ENCODE measurements around the gene A1CF.
"Not testable (repeated sequence)": the region's sequence is repeated elsewhere in the genome, so short reads cannot be mapped to it uniquely, and the experiment has no call there.

The A1CF gene

GRCh38 chr10:50837095-50837494 is 48.3 kb downstream of the A1CF start:
- H3K27me3 Mint-ChIP-seq = peaks cover 29% of the 10 kb centered on the region
- no peaks in the 10 kb centered on the region for H3K9me3 Mint-ChIP-seq
- no peak overlapping the region for H3K4me3 Mint-ChIP-seq
- DNase-seq = no peak
- no peak overlapping the region for H3K27ac Mint-ChIP-seq
- H3K4me1 Mint-ChIP-seq = no peaks in the 10 kb centered on the region
- ATAC-seq = no peak

- Mint-ChIP-seq H3K4me1 (no peaks in the 10 kb centered on the region), H3K27ac (no peak overlapping the region), H3K9me3 (no peaks in the 10 kb centered on the region), H3K27me3 (peaks cover 52% of the 10 kb centered on the region), H3K4me3 (no peak overlapping the region)
- ATAC-seq (no peak), DNase-seq (no peak)
Measured at GRCh38 chr10:50832171-50832751, 53.2 kb downstream of the A1CF start.

DNA sequence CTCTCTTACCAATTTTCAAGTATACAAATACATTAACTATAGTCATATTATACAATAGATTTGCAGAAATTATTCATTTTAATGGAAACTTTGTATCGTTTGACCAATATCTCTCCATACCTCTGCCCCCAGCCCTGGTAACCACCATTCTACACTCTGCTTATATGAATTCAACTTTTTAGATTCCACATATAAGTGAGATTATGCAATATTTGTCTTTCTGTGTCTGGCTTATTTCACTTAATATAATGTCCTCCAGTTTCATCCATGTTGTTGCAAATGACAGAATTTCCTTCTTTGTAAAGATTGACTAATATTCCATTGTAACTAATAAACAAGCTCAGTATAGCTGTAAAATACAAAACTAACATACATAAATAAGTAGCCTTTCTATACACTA is 55.4 kb downstream of the A1CF start:
- Mint-ChIP-seq H3K4me1 (no peaks in the 10 kb centered on the region), H3K9me3 (no peaks in the 10 kb centered on the region), H3K4me3 (no peak overlapping the region), H3K27ac (no peak overlapping the region), H3K27me3 (peaks cover 53% of the 10 kb centered on the region)
- no peak for DNase-seq
- ATAC-seq = no peak

GRCh38 chr10:50824782-50825181 is 60.6 kb downstream of the A1CF start:
- Mint-ChIP-seq H3K27me3 (peaks cover 29% of the 10 kb centered on the region), H3K27ac (no peak overlapping the region), H3K4me1 (no peaks in the 10 kb centered on the region), H3K4me3 (no peak overlapping the region), H3K9me3 (no peaks in the 10 kb centered on the region)
- DNase-seq = no peak
- no peak for ATAC-seq

DNA sequence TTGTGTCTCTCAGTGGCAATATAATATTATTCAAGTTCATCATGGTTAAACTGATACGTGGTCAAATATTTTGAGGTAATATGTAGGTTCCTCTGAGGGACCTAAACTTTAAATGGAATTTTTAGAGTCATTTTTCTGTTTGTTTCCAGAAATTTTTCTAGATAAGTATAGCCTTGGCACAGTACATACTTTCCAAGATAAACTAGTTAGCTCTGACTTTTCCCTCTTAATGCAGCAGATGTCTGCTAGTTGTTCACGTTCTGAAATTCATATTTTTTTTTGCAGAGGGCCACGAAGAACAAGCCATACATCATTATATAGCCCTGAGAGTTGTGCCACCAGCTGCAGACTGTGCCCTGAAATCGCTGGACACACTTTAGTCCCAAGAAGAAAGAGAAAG is 61.6 kb downstream of the A1CF start:
- H3K4me3 Mint-ChIP-seq = no peak overlapping the region
- no peak for ATAC-seq
- H3K27me3 Mint-ChIP-seq = peaks cover 21% of the 10 kb centered on the region

DNA sequence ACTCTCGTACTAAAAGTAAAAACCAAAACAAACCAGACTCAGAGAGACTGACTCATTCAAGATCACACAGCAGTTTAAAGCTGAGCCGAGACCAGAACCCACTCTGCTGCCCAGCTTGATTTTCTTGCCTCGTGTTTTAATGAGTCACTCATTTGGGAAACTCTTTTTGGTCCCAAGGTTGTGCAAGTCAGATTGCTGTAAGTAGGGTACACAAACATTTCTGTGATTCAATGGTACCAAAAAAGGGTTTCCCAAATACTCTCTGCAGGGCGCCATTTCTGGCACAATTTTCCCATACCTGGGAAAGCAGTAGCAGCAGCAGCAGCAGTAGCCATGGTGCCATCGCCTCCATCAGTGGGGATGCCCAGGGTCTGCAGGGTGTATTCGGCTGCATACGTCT is 75.8 kb downstream of the A1CF start:
- H3K27ac Mint-ChIP-seq = no peak overlapping the region
- no peak for ATAC-seq

More for the DNA sequence above, 61.6 kb downstream of the A1CF start:
- H3K9me3 Mint-ChIP-seq = no peaks in the 10 kb centered on the region
- no peak overlapping the region for H3K27ac Mint-ChIP-seq
- DNase-seq = no peak
- H3K4me1 Mint-ChIP-seq = no peaks in the 10 kb centered on the region

GRCh38 chr10:50807851-50808776 is 77.3 kb downstream of the A1CF start:
- Mint-ChIP-seq H3K4me3 (no peak overlapping the region), H3K4me1 (no peaks in the 10 kb centered on the region), H3K9me3 (no peaks in the 10 kb centered on the region), H3K27ac (no peak overlapping the region), H3K27me3 (no peaks in the 10 kb centered on the region)
- no peak for DNase-seq
- ATAC-seq = no peak

More for the DNA sequence above, 75.8 kb downstream of the A1CF start:
- Mint-ChIP-seq H3K4me1 (no peaks in the 10 kb centered on the region), H3K4me3 (no peak overlapping the region), H3K9me3 (no peaks in the 10 kb centered on the region), H3K27me3 (no peaks in the 10 kb centered on the region)
- no peak for DNase-seq

DNA sequence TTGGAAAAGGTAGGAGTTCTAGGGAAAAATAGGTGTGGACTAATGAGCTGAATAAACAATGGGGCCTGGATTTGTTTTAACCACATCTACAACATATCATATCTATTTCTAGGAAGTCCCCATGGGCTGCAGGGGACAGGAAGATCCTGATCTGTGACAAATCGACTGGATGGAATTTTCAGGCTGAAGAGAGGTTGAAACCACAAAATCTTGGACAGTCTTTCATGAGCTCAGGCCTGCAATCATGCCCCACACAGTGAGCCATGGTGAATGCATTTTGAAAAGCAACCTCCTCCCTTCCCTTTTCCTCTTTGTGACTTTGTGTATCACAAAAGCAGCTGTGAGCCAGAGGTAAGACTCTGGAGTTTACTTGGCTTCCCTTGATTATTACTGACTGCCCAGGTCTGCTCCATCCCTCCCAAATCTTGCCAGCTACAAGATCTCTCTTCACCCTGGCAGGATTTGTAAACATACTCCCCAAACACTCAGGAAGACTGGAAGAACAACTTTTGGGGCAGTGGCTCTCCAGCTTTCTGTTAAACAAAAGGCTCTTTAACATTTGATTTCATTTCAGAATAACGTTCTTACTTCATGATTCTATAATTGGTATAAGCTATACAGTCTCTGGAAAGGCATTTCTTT is 79.3 kb downstream of the A1CF start:
- no peaks in the 10 kb centered on the region for H3K27me3 Mint-ChIP-seq
- no peaks in the 10 kb centered on the region for H3K9me3 Mint-ChIP-seq
- H3K4me3 Mint-ChIP-seq = no peak overlapping the region
- ATAC-seq = no peak
- H3K4me1 Mint-ChIP-seq = no peaks in the 10 kb centered on the region
- no peak for DNase-seq
- peak overlapping the region in 1 of 2 donors; percentile 72 for H3K27ac Mint-ChIP-seq

- no peak for ATAC-seq
- Mint-ChIP-seq H3K27ac (no peak overlapping the region), H3K27me3 (peaks cover 6% of the 10 kb centered on the region), H3K9me3 (no peaks in the 10 kb centered on the region), H3K4me1 (no peaks in the 10 kb centered on the region), H3K4me3 (no peak overlapping the region)
- DNase-seq = no peak
Measured at GRCh38 chr10:50799595-50799994, 85.8 kb downstream of the A1CF start.

DNA sequence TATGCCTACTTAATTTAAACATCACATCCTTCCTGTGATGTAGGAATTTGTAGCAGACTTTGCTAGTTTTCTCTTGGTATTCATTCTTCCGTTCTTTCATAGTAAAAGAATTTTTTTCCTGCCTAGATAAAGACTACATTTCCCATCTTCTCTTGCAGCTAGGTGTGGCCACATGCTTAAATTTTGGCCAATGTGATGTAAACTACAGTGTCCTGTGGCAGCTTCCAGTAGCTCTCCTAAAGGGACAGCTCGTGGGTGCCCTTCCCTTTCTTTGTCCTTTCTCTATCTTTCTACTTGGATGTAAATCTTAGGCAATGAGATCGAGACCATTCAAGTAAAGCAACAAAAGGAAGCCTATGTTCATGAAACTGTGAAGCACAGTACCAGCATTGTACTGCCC is 87.1 kb downstream of the A1CF start:
- no peaks in the 10 kb centered on the region for H3K9me3 Mint-ChIP-seq
- H3K27ac Mint-ChIP-seq = no peak overlapping the region
- peaks cover 6% of the 10 kb centered on the region for H3K27me3 Mint-ChIP-seq
- DNase-seq (no peak), ATAC-seq (no peak)
- H3K4me3 Mint-ChIP-seq = no peak overlapping the region
- no peaks in the 10 kb centered on the region for H3K4me1 Mint-ChIP-seq

GRCh38 chr10:50796693-50797092 is 88.7 kb downstream of the A1CF start:
- no peak overlapping the region for H3K4me3 Mint-ChIP-seq
- ATAC-seq (no peak), DNase-seq (no peak)
- H3K27ac Mint-ChIP-seq = no peak overlapping the region
- peaks cover 6% of the 10 kb centered on the region for H3K27me3 Mint-ChIP-seq
- H3K4me1 Mint-ChIP-seq = no peaks in the 10 kb centered on the region
- no peaks in the 10 kb centered on the region for H3K9me3 Mint-ChIP-seq

- Mint-ChIP-seq H3K4me3 (no peak overlapping the region), H3K27ac (no peak overlapping the region), H3K27me3 (peaks cover 6% of the 10 kb centered on the region), H3K4me1 (no peaks in the 10 kb centered on the region), H3K9me3 (no peaks in the 10 kb centered on the region)
- ATAC-seq = no peak
- DNase-seq = no peak
Measured at GRCh38 chr10:50794490-50794889, 90.9 kb downstream of the A1CF start.

DNA sequence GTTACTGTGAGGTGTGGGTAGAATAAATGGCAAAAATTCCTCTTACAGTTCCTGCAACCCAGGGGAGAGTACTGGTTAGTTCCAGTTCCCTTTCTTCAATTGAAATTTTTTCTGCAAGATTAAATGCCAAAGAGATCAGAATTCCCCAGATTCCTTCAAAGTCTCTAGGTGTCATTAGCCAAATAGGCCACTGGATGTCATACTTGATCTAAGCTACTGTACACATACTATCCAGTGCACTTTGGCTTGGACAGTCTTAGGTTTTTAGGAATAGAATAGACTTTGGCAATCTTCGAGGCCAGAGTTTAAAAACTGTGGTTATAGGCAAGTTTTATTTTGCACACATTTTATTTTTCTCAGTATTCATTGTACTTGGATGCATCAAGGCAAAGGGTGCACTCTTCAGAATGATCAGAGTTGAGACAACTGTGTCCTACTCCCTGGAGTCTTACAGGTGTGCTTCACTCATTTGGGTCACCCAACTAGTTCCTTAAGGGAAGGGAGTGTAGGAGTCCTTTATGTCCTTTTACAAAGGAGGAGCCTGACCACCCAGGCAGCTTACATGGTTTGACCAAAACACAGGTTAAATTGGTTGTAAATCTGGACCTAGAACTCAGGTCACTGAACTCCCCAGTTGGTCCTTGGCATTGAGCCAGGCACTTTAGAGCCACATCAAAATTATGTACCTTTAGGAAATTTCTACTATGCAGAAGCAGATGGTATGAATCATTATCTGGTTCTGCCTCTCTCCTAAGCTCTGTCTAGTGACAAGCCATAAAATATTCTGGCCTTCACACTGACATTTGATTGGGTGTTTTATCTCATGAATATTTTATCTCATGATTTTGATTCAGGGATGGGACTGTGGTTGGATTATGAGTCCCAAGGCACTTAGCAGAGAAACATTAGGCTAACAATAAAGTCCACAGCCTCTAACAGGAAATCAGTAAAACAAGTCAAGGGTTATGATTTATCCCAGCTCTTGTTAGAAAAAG is 96.2 kb downstream of the A1CF start:
- Mint-ChIP-seq H3K27ac (no peak overlapping the region), H3K9me3 (peaks cover 7 to 11% of the 10 kb centered on the region in 2 donors), H3K27me3 (no peaks in the 10 kb centered on the region), H3K4me1 (peaks cover 7% of the 10 kb centered on the region), H3K4me3 (no peak overlapping the region)
- no peak for DNase-seq
- ATAC-seq = no peak

DNA sequence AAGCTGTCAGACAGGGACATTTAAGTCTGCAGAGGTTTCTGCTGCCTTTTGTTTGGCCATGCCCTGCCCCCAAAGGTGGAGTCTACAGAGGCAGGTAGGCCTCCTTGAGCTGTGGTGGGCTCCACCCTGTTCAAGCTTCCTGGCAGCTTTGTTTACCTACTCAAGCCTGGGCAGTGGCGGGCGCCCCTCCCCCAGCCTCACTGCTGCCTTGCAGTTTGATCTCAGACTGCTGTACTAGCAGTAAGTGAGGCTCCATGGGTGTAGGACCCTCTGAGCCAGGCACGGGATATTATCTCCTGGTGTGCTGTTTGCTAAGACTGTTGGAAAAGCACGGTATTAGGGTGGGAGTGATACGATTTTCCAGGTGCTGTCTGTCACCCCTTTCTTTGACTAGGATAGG is 97.5 kb downstream of the A1CF start:
- not testable (repeated sequence) for H3K27ac Mint-ChIP-seq, H3K4me1 Mint-ChIP-seq, ATAC-seq, H3K4me3 Mint-ChIP-seq, DNase-seq, H3K27me3 Mint-ChIP-seq
- peaks cover 7 to 11% of the 10 kb centered on the region in 2 donors for H3K9me3 Mint-ChIP-seq

DNA sequence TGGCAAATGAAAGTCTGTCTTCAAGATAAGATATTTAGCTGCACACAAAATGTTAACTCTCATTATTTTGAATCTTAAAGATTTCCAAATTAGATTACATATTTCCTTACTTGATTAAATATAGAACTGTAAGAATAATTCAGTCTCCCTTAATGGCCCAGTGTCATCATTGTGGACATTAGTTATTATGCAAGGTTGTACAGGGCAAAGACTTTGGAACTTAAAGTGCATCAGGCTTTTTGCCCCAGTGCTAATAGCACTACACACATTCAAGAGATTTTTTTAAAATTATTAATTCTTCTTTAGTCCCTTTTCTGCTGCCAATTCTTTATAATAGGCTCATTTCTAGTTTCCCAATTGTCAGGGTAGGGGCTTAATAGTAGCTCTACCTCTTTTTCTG is 103.4 kb downstream of the A1CF start:
- H3K9me3 Mint-ChIP-seq, H3K4me3 Mint-ChIP-seq, DNase-seq, H3K27me3 Mint-ChIP-seq, ATAC-seq, H3K27ac Mint-ChIP-seq, H3K4me1 Mint-ChIP-seq: not testable (repeated sequence)

Data from stimulated activated naive CD8-positive, alpha-beta T cell treated with anti-CD3 and anti-CD28 coated beads, Interleukin-15, amount 100 ng/mL, for 72 hours (primary cell).